NCI-H2227 treated with DMSO at 0.1 percent for 48 hours (cell line): ENCODE data around the gene RPS26.
"Not testable (repeated sequence)": the region's sequence is repeated elsewhere in the genome, so short reads cannot be mapped to it uniquely, and the experiment has no call there.

Experiments
- DNase-seq: peaks from one replicate; lab custom pipeline; 2025; lab: John Stamatoyannopoulos, UW

The RPS26 gene

DNA sequence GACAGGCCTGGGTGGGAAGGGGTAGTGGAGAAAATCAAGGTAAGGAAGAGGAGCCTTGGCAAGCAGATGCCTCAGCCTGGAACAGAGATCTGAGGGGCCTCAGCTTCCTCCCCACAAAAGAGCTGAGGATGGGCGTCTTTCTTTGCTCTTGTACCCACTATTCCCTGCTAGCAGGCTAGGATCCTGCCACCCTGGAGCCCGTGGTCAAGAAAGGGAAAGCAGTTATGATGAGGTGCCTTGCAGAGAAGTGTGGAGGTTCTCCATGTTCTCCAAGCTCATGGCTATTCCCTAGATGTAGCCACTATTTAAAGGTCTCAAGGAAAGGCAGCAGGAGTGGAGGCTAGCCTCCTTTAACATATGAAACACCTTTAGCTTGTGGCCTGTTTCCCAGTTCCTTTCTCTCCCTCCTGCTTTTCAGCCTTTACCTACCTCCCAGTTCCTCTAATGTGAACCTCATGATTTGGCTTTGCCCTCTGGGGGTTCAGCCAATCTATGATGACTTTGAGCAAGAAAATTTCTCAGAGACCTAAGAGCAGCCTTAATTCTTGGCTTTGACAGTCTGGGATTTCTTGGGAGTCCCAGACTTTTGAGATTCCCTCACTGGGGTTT, 19.7 kb upstream of the RPS26 start:
- DNase-seq, result no peak

- DNase-seq, result no peak
These were observed 13.1 kb upstream of the RPS26 start for GRCh38 chr12:56028511-56029165.

DNA sequence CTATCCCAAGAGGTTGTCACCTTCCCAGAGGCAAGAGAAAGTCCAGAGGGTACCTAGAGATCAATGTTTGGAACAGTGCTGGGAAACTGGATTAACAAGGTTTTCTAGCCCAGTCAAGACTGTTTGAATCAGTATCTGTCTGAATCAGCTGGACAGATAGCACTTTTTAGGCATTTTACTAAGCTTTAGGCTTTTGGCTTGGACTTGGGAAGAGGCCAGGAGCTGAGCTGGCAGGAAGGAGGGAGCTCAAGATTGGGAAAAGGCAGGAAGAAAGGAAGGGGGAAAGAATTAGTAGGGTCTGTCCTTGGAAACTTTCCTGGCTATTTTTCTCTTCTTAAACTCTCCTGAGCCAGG, 12.6 kb upstream of the RPS26 start:
- DNase-seq, result no peak

- peak; percentile 5 for DNase-seq
These were observed 11.9 kb upstream of the RPS26 start for GRCh38 chr12:56029666-56030293.

- no peak for DNase-seq
These were observed 9.7 kb upstream of the RPS26 start for GRCh38 chr12:56031987-56032386.

DNA sequence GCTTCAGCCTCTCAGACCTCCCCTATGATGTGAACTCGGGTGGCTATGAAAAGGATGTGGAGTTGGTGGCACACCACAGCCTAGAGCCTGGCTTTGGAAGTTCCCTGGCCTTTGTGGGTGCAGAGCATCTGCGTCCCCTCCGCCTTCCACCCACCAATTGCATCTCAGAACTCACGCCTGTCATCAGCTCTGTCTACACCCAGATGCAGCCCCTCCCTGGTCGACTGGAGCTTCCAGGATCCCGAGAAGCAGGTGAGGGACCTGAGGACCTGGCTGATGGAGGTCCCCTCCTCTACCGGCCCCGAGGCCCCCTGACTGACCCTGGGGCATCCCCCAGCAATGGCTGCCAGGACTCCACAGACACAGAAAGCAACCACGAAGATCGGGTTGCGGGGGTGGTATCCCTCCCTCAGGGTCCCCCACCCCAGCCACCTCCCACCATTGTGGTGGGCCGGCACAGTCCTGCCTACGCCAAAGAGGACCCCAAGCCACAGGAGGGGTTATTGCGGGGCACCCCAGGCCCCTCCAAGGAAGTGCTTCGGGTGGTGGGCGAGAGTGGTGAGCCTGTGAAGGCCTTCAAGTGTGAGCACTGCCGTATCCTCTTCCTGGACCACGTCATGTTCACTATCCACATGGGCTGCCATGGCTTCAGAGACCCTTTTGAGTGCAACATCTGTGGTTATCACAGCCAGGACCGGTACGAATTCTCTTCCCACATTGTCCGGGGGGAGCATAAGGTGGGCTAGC, 7.0 kb upstream of the RPS26 start:
- DNase-seq, result no peak

DNA sequence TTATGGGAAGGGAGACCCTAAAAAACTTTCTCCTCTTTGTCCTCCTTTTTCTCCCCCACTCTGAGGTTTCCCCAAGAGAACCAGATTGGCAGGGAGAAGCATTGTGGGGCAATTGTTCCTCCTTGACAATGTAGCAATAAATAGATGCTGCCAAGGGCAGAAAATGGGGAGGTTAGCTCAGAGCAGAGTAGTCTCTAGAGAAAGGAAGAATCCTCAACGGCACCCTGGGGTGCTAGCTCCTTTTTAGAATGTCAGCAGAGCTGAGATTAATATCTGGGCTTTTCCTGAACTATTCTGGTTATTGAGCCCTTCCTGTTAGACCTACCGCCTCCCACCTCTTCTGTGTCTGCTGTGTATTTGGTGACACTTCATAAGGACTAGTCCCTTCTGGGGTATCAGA, 4.6 kb upstream of the RPS26 start:
- no peak for DNase-seq

DNA sequence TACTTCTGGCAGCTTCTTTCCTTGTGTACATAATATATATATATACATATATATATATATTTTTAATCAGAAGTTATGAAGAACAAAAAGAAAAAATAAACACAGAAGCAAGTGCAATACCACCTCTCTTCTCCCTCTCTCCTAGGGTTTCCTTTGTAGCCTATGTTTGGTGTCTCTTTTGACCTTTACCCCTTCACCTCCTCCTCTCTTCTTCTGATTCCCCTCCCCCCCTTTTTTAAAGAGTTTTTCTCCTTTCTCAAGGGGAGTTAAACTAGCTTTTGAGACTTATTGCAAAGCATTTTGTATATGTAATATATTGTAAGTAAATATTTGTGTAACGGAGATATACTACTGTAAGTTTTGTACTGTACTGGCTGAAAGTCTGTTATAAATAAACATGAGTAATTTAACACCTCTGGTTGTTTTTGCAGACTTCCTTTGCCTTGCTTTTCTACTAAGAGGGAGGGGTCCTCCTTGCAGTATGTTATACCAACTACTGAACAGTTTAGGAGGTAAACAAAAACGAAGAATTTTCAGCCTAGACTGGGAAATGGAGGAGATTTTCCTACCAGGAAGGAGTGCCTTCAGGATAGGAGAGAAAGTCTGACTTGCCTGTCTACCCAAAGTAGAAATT, 3.6 kb upstream of the RPS26 start:
- no peak for DNase-seq

DNA sequence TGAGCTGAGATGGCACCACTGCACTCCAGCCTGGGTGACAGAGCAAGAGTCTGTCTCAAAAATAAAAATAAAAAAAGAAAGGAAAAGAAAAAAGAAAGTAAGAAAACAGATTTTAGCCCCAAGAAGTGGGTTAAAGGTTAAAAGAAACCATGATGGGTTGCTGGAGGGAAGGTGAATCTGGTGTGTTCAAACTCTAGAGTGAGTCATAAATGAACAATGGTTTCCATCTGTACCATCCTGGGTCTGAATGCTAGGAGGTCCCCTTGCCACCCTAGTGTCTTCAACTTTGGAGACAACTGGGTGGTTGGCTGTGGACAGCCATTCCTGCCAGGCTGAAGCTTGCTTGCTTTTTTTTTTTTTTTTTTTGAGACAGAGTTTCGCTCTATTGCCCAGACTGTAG, 1.6 kb upstream of the RPS26 start:
- DNase-seq, result no peak

GRCh38 chr12:56040963-56041551, 661 bp upstream of the RPS26 start:
- DNase-seq, result peak; percentile 48

DNA sequence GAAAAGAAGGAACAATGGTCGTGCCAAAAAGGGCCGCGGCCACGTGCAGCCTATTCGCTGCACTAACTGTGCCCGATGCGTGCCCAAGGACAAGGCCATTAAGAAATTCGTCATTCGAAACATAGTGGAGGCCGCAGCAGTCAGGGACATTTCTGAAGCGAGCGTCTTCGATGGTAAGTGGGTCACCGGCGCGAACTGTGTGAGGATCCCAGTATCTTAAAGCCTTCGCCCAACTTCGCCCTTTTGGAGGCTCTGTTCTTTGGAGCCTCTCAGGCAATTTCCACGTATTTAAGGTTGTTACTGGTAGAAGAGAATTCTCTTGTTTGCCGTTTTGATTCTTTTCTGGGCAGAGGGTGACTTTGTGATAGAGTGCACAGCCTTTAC, 704 bp downstream of the RPS26 start:
- not testable (repeated sequence) for DNase-seq

- DNase-seq, result no peak
These were observed 1.1 kb downstream of the RPS26 start for GRCh38 chr12:56042843-56043242.

DNA sequence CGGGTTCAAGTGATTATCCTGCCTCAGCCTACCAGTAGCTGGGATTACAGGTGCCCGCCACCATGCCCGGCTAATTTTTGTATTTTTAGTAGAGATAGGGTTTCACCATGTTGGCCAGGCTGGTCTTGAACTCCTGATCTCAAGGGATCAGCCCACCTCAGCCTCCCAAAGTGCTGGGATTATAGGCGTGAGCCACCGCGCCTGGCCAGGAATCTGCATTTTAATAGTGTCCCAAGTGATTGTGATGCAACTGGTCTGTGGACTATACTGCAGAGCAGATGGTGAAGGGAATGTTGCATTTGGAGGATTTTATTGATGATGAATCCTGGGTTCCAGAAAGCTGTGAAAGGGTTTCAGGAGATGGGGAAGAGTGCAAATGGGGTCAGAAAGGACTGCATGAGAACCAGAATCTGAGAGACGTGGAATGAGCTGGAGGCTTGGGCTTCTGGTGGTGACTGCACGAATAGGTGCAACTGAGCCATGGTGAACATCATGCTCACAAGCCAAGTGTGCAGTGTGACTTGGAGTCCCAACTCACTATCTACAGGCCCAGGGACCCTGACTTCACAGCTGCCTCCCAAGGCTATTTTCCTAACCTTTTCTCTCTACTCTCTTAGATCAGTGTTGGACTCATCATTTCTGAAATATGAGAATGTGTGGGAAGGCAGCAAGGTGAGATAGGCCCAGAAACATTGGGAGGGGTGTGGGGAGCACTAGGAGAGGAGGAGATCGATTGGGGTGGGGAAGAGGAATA, 4.5 kb downstream of the RPS26 start:
- no peak for DNase-seq

- no peak for DNase-seq
These were observed 11.7 kb downstream of the RPS26 start for GRCh38 chr12:56053407-56053893.

DNA sequence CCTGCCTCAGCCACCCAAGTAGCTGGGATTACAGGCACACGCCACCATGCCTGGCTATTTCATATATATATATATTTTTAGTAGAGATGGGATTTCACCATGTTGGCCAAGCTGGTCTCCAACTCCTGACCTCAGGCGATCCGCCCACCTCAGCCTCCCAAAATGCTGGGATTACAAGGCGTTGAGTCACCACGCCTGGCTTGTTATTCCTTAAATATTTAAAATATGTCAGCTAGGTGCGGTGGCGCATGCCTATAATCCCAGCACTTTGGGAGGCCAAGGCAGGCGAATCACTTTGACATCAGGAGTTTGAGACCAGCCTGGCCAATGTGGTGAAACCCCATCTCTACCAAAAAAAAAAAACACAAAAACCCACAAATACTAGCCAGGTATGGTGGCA, 18.2 kb downstream of the RPS26 start:
- DNase-seq, result not testable (repeated sequence)

- DNase-seq, result no peak
These were observed 20.3 kb downstream of the RPS26 start for GRCh38 chr12:56061982-56062381.

DNA sequence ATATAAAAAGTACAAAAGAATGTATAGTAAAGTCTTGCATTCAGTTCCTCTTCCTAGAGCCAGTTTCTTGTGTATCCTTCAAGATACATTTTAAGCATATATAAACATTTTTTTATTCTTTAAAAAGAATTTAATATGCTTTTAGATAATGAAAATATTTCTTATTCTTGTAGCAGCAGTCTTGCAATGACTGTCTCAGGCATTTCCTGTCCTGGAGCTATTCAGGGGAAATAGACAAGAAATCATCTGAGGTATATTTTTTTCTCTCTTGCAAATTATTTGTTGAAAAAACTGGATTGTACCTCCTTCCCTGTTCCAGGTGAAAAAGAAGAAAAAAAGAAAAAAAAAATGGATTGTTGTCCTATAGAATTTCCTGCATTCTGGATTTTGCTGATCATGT, 21.3 kb downstream of the RPS26 start:
- DNase-seq, result no peak

GRCh38 chr12:56071648-56072047, 29.9 kb downstream of the RPS26 start:
- no peak for DNase-seq

GRCh38 chr12:56074396-56074795, 32.7 kb downstream of the RPS26 start:
- no peak for DNase-seq

- DNase-seq, result not testable (repeated sequence)
These were observed 36.2 kb downstream of the RPS26 start for GRCh38 chr12:56077966-56078365.

DNA sequence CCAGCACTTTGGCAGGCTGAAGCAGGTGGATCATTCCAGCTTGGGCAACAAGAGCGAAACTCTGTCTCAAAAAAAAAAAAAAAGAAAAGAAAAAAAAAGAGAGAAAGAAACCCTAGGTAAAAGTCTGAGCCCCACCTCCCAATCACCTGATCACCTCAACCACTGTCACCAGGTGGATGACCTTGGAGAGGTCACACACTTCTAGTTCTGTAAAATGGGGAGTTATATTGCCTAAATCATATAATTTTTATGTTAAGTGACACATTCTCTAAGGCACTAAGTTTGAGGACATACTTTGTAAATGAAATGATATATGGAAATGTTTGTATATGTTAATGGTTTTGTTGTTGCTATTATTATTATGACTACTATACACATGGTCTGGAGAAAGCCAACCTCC, 36.7 kb downstream of the RPS26 start:
- no peak for DNase-seq
